ENCODE measurements around the gene NUMA1. TPM values are rescaled to one million over a fixed set of nuclear protein-coding genes. Genes with fewer than 3 reads are reported as not detected.

Gene NUMA1
- total RNA-seq, 1 experiment from 2014 or later = 46.4 TPM

- no peaks in the 10 kb centered on the region for H3K9me3 ChIP-seq (replicated peaks)
- DNase-seq (ENCODE audit: low read depth in 1 of 2, low spot score in 2 of 2) = no peak
- H3K27ac ChIP-seq = no peak overlapping the region
- no peaks in the 10 kb centered on the region for H3K27me3 ChIP-seq (replicated peaks)
- H3K4me3 ChIP-seq = no peak overlapping the region
- peaks cover 23% of the 10 kb centered on the region for H3K4me1 ChIP-seq (replicated peaks)
- H3K36me3 ChIP-seq = 0 out of 2 replicates have a peak, but pooled peaks cover 2% of the 10 kb centered on the region
Observed at GRCh38 chr11:72039031-72039855, 41.1 kb downstream of the NUMA1 start.

GRCh38 chr11:72038491-72038890 is 41.9 kb downstream of the NUMA1 start:
- Histone ChIP-seq H3K4me3 (no peak overlapping the region), H3K36me3 (0 out of 2 replicates have a peak, but pooled peaks cover 2% of the 10 kb centered on the region), H3K4me1 (replicated peaks) (peaks cover 23% of the 10 kb centered on the region), H3K27me3 (replicated peaks) (no peaks in the 10 kb centered on the region), H3K27ac (no peak overlapping the region), H3K9me3 (replicated peaks) (no peaks in the 10 kb centered on the region)
- DNase-seq (ENCODE audit: low read depth in 1 of 2, low spot score in 2 of 2) = no peak

DNA sequence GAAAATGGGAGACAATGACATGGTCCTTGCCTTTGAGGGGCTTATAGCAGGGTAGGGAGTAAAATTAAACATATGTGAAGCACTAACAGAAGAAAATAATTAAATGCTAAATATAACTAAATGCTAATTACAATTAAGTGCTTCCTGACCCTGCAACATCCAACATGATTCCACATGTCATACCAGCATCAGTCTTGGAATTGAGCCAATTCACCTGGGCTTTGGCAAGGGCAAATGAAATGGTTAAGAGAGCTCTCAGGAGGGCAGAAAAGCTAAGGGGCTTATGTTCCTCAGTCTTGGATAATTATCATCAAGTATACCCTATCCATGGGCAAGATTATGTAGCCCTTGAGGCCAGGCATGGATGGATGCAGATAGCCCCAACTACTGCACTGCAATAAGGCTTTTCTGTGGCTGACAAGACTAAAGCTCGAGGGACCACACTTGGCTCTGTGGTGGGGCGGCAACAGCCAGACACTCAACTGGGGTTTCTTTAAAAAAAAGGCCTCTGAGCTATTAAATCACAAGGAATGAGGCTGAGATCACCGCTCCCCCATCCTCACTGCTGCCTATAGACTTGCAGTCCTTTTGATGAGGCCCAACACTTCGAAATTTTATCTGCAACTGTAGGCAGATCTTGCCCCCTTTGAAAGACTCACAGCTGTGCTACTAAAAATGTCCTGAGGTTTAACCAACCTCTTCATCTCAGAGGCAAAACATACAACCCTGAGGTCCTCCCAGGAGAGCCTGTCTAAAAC is 42.6 kb downstream of the NUMA1 start:
- Histone ChIP-seq H3K36me3 (0 out of 2 replicates have a peak, but pooled peaks cover 2% of the 10 kb centered on the region), H3K27ac (no peak overlapping the region), H3K27me3 (replicated peaks) (no peaks in the 10 kb centered on the region), H3K9me3 (replicated peaks) (no peaks in the 10 kb centered on the region), H3K4me1 (replicated peaks) (peaks cover 23% of the 10 kb centered on the region), H3K4me3 (no peak overlapping the region)
- no peak for DNase-seq (ENCODE audit: low read depth in 1 of 2, low spot score in 2 of 2)

GRCh38 chr11:72036687-72037086 is 43.7 kb downstream of the NUMA1 start:
- no peak for DNase-seq (ENCODE audit: low read depth in 1 of 2, low spot score in 2 of 2)
- Histone ChIP-seq H3K4me1 (replicated peaks) (peaks cover 13% of the 10 kb centered on the region), H3K4me3 (no peak overlapping the region), H3K36me3 (0 out of 2 replicates have a peak, but pooled peaks cover 2% of the 10 kb centered on the region), H3K27me3 (replicated peaks) (no peaks in the 10 kb centered on the region), H3K27ac (no peak overlapping the region), H3K9me3 (replicated peaks) (no peaks in the 10 kb centered on the region)

- no peaks in the 10 kb centered on the region for H3K27me3 ChIP-seq (replicated peaks)
- H3K4me3 ChIP-seq = no peak overlapping the region
- no peak for DNase-seq (ENCODE audit: low read depth in 1 of 2, low spot score in 2 of 2)
- H3K9me3 ChIP-seq (replicated peaks) = no peaks in the 10 kb centered on the region
- peaks cover 15% of the 10 kb centered on the region for H3K36me3 ChIP-seq
- H3K4me1 ChIP-seq (replicated peaks) = no peaks in the 10 kb centered on the region
- H3K27ac ChIP-seq = no peak overlapping the region
Observed at GRCh38 chr11:72030472-72031045, 49.8 kb downstream of the NUMA1 start.

DNA sequence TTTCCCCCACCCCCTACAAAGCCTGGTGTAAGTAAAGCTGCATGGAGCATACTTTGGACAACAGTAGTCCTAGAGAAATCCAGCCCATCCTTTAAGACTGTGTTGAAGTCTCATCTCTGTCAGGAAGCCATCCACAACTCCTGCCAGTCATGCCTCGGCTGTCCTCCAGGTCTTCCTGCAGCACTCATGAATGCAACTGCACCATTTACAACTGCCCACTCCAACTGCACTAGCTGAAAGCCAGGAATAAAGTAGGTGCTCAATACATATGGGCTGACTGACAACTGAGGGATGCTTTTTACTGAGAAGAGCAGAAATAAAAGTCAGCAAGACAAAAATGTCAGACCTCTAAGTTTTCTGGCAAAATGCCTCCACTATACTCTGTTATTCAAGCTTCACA is 54.3 kb downstream of the NUMA1 start:
- no peaks in the 10 kb centered on the region for H3K4me1 ChIP-seq (replicated peaks)
- H3K4me3 ChIP-seq = no peak overlapping the region
- H3K27me3 ChIP-seq (replicated peaks) = no peaks in the 10 kb centered on the region
- no peaks in the 10 kb centered on the region for H3K9me3 ChIP-seq (replicated peaks)
- H3K27ac ChIP-seq = no peak overlapping the region
- DNase-seq (ENCODE audit: low read depth in 1 of 2, low spot score in 2 of 2) = no peak
- peaks cover 47% of the 10 kb centered on the region for H3K36me3 ChIP-seq

DNA sequence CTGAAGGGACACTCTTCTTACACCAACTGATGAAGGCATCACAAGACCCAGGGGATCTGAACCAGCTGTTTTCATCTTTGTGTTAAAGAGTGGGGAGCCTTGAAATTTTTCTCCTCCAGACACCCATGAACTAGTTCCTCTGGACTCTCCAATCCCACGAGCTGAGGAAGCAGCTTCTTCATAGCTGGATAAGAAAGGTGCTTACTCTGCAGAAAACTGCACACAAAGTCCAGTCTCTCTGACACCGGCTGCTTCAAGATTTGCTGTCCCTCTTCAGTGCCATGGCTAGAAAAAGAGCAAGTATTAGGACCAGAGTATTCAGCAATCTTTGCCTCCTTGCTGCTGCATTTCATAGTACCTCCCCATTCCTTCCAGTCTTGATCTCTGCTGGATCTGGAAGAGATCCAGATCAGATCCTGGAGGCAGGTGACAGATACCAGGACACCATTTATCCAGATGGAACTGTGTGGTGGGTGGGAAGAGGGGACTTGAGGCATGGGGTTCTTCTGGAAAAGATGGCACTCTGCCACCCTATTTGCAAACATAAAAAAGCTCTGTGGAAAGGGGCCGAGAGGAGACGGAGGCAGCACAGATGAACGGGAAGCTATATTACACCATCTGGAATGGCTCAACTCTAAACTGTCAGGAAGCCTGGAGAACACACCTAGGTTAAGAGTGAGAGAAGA is 56.1 kb downstream of the NUMA1 start:
- no peak overlapping the region for H3K27ac ChIP-seq
- DNase-seq (ENCODE audit: low read depth in 1 of 2, low spot score in 2 of 2) = no peak
- H3K36me3 ChIP-seq = peaks cover 53% of the 10 kb centered on the region
- no peaks in the 10 kb centered on the region for H3K4me1 ChIP-seq (replicated peaks)
- H3K27me3 ChIP-seq (replicated peaks) = no peaks in the 10 kb centered on the region
- H3K9me3 ChIP-seq (replicated peaks) = no peaks in the 10 kb centered on the region
- no peak overlapping the region for H3K4me3 ChIP-seq

DNA sequence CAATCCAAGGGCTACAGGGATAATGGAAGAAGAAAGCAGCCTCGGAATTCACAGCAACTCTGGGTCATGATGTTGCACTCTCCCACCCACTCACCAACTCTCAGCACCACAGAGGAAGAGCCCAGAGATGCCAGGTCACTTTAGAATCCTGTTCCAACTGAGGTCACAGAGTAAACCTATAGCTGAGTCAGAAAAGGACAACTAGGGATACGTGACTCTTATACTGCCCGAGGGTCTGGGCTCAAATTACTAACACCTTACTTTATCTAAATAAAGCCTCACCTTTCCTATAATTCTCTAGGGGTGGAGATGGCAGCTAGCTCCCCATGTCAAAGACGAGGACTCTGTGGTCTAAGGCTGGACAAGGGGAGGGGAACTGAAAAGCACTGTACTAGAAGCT is 57.0 kb downstream of the NUMA1 start:
- DNase-seq (ENCODE audit: low read depth in 1 of 2, low spot score in 2 of 2) = no peak
- Histone ChIP-seq H3K4me1 (replicated peaks) (no peaks in the 10 kb centered on the region), H3K9me3 (replicated peaks) (no peaks in the 10 kb centered on the region), H3K27ac (no peak overlapping the region), H3K4me3 (no peak overlapping the region), H3K36me3 (peaks cover 51% of the 10 kb centered on the region), H3K27me3 (replicated peaks) (no peaks in the 10 kb centered on the region)

DNA sequence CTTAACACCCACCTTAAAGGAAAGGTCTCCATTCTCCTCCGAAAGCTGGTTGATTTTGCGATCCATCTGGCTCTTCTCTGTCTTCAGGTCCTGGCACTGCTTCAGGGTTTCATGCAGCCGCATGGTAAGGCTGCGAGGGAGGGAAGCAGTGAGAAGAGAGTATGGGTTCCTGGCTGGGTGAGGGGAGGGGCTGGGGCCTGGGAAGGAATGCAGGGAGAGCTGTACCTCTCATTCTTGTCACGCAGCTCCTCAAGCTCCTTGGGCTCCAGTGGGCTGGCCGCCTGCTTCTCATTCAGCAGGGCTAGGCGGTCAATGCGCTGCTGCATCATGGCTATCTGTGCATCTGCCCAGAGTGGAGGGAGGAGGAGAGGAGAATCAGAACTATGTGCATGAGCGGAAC is 62.2 kb downstream of the NUMA1 start:
- Histone ChIP-seq H3K9me3 (replicated peaks) (no peaks in the 10 kb centered on the region), H3K36me3 (peaks cover 68% of the 10 kb centered on the region)
- no peak for DNase-seq (ENCODE audit: low read depth in 1 of 2, low spot score in 2 of 2)

GRCh38 chr11:72015511-72016061 is 64.8 kb downstream of the NUMA1 start:
- H3K27ac ChIP-seq = no peak overlapping the region
- no peak overlapping the region for H3K4me3 ChIP-seq
- H3K36me3 ChIP-seq = peaks cover 70% of the 10 kb centered on the region
- no peak for DNase-seq (ENCODE audit: low read depth in 1 of 2, low spot score in 2 of 2)
- no peaks in the 10 kb centered on the region for H3K4me1 ChIP-seq (replicated peaks)
- no peaks in the 10 kb centered on the region for H3K27me3 ChIP-seq (replicated peaks)
- H3K9me3 ChIP-seq (replicated peaks) = no peaks in the 10 kb centered on the region

More for the DNA sequence above, 62.2 kb downstream of the NUMA1 start:
- H3K4me1 ChIP-seq (replicated peaks) = no peaks in the 10 kb centered on the region
- no peak overlapping the region for H3K4me3 ChIP-seq
- no peak overlapping the region for H3K27ac ChIP-seq
- no peaks in the 10 kb centered on the region for H3K27me3 ChIP-seq (replicated peaks)

DNA sequence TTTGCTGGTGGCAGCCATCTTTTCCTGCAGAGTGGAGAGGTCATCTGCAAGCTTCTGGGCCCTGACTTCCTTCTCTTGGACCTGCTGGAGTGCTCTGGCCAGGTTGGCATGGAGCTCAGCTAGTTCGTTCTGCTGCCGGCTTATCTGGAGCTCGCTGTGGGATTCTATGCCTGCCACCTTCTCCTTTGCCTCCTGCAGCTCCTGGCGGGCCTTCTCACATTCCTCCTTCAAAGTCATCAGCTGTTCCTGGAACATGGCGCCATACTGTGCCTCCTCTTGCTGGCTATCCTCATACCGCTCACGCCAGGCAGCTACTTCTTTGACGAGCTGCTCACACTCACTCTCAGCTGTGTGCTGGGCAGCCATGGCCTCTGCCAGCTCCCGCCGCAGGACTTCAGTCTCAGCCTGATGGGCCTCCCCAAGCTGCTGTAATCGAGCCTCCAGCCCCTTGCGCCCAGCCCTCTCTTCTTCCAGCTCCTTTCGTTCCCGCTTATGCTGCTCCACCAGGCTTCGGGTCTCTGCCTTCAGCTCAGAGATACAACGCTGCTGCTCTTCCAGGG is 65.5 kb downstream of the NUMA1 start:
- Histone ChIP-seq H3K36me3 (peaks cover 69% of the 10 kb centered on the region), H3K4me3 (no peak overlapping the region), H3K27ac (no peak overlapping the region), H3K27me3 (replicated peaks) (no peaks in the 10 kb centered on the region), H3K9me3 (replicated peaks) (no peaks in the 10 kb centered on the region), H3K4me1 (replicated peaks) (no peaks in the 10 kb centered on the region)
- DNase-seq (ENCODE audit: low read depth in 1 of 2, low spot score in 2 of 2) = no peak

DNA sequence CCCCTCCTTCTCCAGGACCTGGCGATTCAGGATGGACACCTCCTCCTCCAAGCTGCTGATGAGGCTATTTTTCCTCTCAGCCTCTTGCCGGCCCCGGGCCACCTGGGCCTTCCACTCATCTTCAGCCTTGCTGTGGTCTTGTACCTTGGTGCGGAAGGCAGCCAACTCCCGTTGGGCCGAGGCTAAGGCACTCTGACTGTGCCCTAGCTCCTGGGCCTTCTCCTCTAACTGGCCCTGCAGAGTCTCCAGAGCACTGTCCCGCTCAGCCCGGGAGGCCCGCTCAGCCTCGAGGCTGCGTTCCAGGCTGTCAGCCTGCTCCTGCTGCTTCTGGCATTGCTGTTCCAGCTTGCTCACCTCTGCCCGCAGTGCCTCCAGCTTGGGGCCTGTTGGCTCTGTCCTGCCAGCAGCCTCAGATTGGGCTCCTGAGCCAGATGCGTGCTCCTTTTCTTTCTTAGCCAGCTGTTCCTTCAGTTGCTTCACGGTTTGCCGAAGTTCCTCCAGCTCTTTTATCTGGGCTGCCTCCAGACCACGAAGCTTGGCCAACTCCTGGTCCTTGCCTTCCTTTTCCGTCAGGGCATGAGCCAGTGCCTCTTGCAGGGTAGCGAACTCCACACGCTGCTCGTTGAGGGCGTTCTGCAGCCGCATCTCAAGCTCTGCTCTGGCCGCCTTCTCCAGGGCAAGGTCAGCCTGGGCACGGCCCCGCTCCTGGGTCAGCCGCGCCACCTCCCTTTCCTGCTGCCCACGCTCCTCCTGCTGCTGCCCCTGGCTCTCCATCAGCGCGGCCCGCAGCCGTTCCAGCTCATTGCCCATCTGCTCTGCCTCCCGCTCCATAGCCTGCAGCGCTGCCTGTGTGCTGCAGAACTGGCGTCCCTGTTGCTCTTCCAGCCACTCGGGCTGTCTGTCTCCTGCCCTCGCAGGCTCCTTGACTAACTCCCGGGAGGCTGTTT is 66.3 kb downstream of the NUMA1 start:
- Histone ChIP-seq H3K36me3 (peaks cover 66% of the 10 kb centered on the region), H3K27me3 (replicated peaks) (no peaks in the 10 kb centered on the region), H3K9me3 (replicated peaks) (no peaks in the 10 kb centered on the region), H3K4me1 (replicated peaks) (no peaks in the 10 kb centered on the region), H3K4me3 (no peak overlapping the region), H3K27ac (no peak overlapping the region)
- DNase-seq (ENCODE audit: low read depth in 1 of 2, low spot score in 2 of 2) = no peak

Measured in SJSA1 (cell line).